HG03139 (cell line): ENCODE results near the gene ZNF442.
"Not testable (repeated sequence)": the region's sequence is repeated elsewhere in the genome, so short reads cannot be mapped to it uniquely, and the experiment has no call there.

ENCODE experiments used
- ATAC-seq: cut with Tn5 transposase; IDR thresholded peaks from one replicate; pipeline ENCODE4 v1.9.1; 2021; ENCODE audit not compliant: unreplicated experiment

The ZNF442 gene

GRCh38 chr19:12331211-12331941 lies 34.1 kb downstream of the ZNF442 start:
- no peak for ATAC-seq

DNA sequence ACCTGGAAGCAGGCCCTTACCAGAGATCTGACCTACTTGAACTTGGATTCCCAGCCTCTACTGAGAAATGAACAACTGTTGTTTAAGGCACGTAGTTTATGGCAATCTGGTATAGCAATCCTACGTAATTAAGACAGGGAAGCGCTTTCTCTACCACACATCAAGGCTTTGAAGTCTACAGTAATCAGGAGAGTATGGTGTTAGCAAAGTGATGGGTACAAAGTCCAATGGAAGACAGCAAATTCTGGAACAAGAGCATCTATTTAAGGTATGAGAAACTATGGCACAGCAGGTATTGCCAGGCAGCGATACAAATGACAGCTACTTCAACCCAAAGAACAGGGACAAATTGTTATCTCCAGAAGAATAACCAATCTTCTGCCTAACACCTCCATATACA lies 35.1 kb downstream of the ZNF442 start:
- ATAC-seq: no peak

- no peak for ATAC-seq
Observed at GRCh38 chr19:12325690-12326089, 39.8 kb downstream of the ZNF442 start.

- ATAC-seq: no peak
Observed at GRCh38 chr19:12318782-12319413, 46.6 kb downstream of the ZNF442 start.

DNA sequence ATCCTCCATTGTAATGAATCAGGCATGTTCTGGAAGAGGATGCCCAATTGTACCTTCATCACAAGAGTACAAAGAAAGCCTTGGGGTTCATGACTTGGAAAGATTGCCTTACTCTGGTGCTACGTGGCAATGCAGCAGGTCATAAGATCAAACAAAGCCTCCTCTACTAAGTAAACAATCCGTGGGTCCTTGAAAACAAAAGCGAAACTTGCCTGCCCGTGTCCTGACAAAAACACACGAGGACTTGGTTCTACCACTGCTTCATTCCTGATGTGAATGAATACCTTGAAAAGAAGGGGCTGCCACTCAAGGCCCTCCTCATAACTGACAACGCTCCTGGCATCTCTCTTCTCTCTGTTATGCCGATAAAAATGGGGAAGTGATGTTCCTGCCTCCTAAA lies 50.9 kb downstream of the ZNF442 start:
- ATAC-seq: no peak

- not testable (repeated sequence) for ATAC-seq
Observed at GRCh38 chr19:12308891-12309290, 56.6 kb downstream of the ZNF442 start.
